ENCODE data around the gene NT5DC3. TPM values are rescaled to one million over a fixed set of nuclear protein-coding genes. Genes with fewer than 3 reads are reported as not detected.

The NT5DC3 gene
- total RNA-seq, 1 experiment from 2014 or later = 19.7 TPM

GRCh38 chr12:103755425-103755824 lies 85.6 kb downstream of the NT5DC3 start:
- H3K27ac ChIP-seq (ENCODE audit: low read depth, low read length, poor library complexity, severe bottlenecking) = no peak overlapping the region
- no peak overlapping the region for H3K4me3 ChIP-seq (ENCODE audit: low read depth, low read length, poor library complexity, severe bottlenecking)
- no peak for TF ChIP-seq CTCF (conservative IDR thresholded peaks at IDR 0.05; ENCODE audit: low read depth, low read length)
- no peak for TF ChIP-seq EZH2 (IDR thresholded peaks at IDR 0.05; ENCODE audit: borderline replicate concordance, low read depth, low read length, poor library complexity, severe bottlenecking)
- no peaks in the 10 kb centered on the region for H3K9me3 ChIP-seq (ENCODE audit: low read depth, low read length, poor library complexity, severe bottlenecking)
- no peaks in the 10 kb centered on the region for H3K36me3 ChIP-seq (ENCODE audit: insufficient read depth, low read length, poor library complexity, severe bottlenecking)
- CTCF ChIA-PET = no interaction called here
- POLR2A ChIA-PET (ENCODE audit: low non-redundant PET) = no interaction called here
- no peaks in the 10 kb centered on the region for H3K4me1 ChIP-seq (ENCODE audit: insufficient read depth, low read length, poor library complexity, severe bottlenecking)
- BruUV-seq (replicated peaks) = no TSS peak
- no peak for DNase-seq (ENCODE audit: low spot score)
- intact Hi-C loops (cut with micrococcal nuclease; ENCODE audit: unreplicated experiment) = no loop called here
- H3K27me3 ChIP-seq (replicated peaks; ENCODE audit: insufficient read depth, low read depth, low read length, poor library complexity) = no peaks in the 10 kb centered on the region

- H3K36me3 ChIP-seq (ENCODE audit: insufficient read depth, low read length, poor library complexity, severe bottlenecking) = no peaks in the 10 kb centered on the region
- intact Hi-C loops (cut with micrococcal nuclease; ENCODE audit: unreplicated experiment) = no loop called here
- no peaks in the 10 kb centered on the region for H3K27me3 ChIP-seq (replicated peaks; ENCODE audit: insufficient read depth, low read depth, low read length, poor library complexity)
- DNase-seq (ENCODE audit: low spot score) = no peak
- TF ChIP-seq CTCF (conservative IDR thresholded peaks at IDR 0.05; ENCODE audit: low read depth, low read length) (no peak), EZH2 (IDR thresholded peaks at IDR 0.05; ENCODE audit: borderline replicate concordance, low read depth, low read length, poor library complexity, severe bottlenecking) (no peak)
- H3K4me1 ChIP-seq (ENCODE audit: insufficient read depth, low read length, poor library complexity, severe bottlenecking) = no peaks in the 10 kb centered on the region
- CTCF ChIA-PET = no interaction called here
- no peak overlapping the region for H3K27ac ChIP-seq (ENCODE audit: low read depth, low read length, poor library complexity, severe bottlenecking)
- POLR2A ChIA-PET (ENCODE audit: low non-redundant PET) = no interaction called here
- no peak overlapping the region for H3K4me3 ChIP-seq (ENCODE audit: low read depth, low read length, poor library complexity, severe bottlenecking)
- no TSS peak for BruUV-seq (replicated peaks)
- no peaks in the 10 kb centered on the region for H3K9me3 ChIP-seq (ENCODE audit: low read depth, low read length, poor library complexity, severe bottlenecking)
These were observed 89.4 kb downstream of the NT5DC3 start for GRCh38 chr12:103751600-103751999.

GRCh38 chr12:103751171-103751570 lies 89.9 kb downstream of the NT5DC3 start:
- Histone ChIP-seq H3K27me3 (replicated peaks; ENCODE audit: insufficient read depth, low read depth, low read length, poor library complexity) (no peaks in the 10 kb centered on the region), H3K27ac (ENCODE audit: low read depth, low read length, poor library complexity, severe bottlenecking) (no peak overlapping the region), H3K4me3 (ENCODE audit: low read depth, low read length, poor library complexity, severe bottlenecking) (no peak overlapping the region), H3K36me3 (ENCODE audit: insufficient read depth, low read length, poor library complexity, severe bottlenecking) (no peaks in the 10 kb centered on the region), H3K4me1 (ENCODE audit: insufficient read depth, low read length, poor library complexity, severe bottlenecking) (no peaks in the 10 kb centered on the region), H3K9me3 (ENCODE audit: low read depth, low read length, poor library complexity, severe bottlenecking) (no peaks in the 10 kb centered on the region)
- TF ChIP-seq EZH2 (IDR thresholded peaks at IDR 0.05; ENCODE audit: borderline replicate concordance, low read depth, low read length, poor library complexity, severe bottlenecking) (no peak), CTCF (conservative IDR thresholded peaks at IDR 0.05; ENCODE audit: low read depth, low read length) (no peak)
- no peak for DNase-seq (ENCODE audit: low spot score)
- ChIA-PET POLR2A (ENCODE audit: low non-redundant PET) (no interaction called here), CTCF (no interaction called here)
- no TSS peak for BruUV-seq (replicated peaks)
- intact Hi-C loops (cut with micrococcal nuclease; ENCODE audit: unreplicated experiment) = no loop called here

Data from A673 (cell line).